ENCODE results near the gene MVP.
A peak's percentile ranks its signal among the peaks of the same experiment; 100 is the strongest.
"Not testable (repeated sequence)": the region's sequence is repeated elsewhere in the genome, so short reads cannot be mapped to it uniquely, and the experiment has no call there.

The MVP gene

DNA sequence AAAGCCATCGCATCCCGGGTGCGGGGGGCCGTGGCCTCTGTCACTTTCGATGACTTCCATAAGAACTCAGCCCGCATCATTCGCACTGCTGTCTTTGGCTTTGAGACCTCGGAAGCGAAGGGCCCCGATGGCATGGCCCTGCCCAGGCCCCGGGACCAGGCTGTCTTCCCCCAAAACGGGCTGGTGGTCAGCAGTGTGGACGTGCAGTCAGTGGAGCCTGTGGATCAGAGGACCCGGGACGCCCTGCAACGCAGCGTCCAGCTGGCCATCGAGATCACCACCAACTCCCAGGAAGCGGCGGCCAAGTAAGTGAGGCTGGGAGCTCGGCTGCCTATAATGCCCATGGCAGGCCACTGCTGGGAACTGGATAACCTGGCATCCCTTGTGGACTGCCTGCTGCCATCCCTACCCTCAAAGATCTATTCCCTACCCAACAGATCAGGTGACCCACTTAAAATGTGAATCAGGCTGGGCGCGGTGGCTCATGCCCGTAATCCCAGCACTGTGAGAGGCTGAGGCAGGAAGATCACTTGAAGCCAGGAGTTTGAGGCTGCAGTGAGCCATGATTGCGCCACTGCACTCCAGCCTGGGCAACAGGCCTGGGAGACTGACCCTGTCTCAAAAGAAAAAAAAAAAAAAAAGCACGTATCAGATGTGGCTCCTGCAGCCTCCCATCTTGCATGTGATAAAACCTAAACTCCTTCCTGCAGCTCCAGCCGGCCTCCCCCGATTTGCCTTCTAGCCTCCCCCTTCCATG is 24.5 kb downstream of the MVP start:
- DNase-seq = no peak

DNA sequence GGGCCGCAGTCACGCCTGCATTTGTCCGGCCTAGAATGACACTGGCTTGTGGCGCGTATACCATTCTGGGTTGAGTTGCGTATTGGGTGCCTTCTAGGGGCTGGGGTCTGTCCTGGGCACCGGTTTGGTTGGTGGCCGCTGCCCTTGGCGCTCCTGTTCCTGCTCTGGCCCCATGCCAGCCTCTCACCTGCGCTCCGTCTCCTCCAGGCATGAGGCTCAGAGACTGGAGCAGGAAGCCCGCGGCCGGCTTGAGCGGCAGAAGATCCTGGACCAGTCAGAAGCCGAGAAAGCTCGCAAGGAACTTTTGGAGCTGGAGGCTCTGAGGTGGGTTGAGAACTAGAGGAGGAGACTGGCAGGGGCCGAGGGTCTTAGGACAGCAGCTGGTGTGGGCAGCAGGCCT is 25.4 kb downstream of the MVP start:
- DNase-seq = no peak

DNA sequence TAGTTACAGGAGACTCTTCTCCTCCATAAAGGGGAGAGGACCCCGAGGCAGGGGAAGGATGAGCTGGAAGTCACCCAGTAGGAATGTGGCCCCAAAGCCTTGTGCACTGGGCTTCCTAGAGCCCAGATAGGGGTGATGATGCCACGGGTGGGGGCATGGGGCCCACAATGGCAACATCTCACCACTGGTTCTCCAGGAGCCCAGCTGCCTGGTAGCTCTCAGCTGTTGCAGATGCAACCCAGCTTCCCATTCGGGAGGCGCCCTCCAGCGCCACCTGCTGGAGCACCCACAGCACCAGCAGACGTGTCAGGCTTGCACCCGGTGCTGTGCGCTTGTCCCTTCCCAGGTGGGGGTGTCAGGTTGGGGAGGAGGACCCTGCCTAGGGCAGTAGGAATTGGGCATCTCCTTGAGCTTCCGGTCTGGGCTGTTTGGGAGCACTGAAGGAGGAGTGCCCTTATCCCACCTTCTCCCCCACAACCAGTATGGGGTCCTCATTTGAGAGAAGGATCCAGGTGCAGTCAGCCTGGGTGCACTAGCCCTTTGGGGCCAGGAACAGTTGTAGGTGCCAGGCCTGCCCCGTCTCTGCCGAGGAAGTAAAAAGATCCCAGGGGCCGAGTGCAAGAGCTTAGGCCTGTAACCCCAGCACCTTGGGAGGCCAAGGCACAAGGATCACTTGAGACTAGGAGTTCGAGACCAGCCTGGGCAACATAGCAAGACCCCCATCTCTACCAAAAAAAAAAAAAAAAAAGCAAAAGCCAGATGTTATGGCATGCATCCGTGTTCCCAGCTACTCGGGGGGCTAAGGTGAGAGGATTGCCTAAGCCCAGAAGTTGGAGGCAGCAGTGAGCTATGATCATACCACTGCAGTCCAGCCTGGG is 28.4 kb downstream of the MVP start:
- DNase-seq = peak; percentile 67 to 72

DNA sequence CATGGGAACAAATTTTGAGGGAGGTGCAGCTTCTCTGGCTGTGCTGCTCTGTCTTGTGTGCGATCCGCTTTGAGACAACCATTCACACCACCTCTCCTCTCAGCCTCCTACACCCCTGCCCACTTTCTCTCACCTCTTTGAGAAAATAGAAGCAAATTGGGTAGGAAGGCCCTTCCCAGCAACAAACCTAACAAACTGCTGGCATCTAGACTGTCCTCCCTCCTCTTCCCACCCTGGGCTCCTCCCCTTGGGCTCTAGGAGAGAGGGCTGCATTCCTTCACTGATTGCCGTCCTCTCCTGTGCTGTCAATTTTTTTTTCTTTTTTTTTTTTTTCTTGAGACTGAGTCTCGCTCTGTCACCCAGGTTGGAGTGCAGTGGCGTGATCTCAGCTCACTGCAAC is 29.2 kb downstream of the MVP start:
- DNase-seq = no peak

DNA sequence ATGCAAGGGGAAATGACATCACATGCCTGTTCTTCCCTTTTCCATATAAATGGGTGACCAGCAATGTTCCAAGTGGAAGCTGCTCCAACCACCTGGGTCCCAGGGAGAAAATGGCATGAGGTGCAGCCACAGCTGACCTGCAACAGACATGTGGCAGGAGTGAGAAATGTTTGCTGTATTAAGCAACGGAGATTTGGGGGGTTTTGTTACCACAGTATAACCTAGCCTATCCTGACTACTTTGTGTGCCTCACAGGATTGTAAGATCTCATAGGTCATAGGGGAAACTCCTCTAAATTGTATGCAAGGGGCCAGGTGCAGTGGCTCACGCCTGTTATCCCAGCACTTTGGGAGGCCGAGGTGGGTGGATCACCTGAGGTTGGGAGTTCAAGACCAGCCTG is 30.7 kb downstream of the MVP start:
- DNase-seq = no peak

DNA sequence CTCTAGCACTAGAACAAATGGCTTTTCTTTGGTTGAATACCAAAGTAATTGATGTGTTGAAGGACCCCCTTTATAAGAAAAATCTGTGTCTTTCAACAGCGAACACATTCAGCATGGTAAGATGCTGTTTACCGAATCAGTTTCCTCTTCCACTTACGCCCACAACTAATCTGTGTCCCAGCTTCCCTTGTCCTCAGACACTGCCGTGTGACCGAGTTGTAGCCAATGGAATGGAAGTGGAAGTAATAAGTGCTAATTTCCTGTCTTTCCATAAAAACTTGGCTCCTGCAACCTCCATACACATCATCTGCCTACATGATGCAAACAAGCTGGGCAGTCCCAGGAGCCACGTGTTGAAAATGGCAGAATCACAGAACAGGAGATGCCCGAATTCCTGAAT is 32.4 kb downstream of the MVP start:
- no peak for DNase-seq

DNA sequence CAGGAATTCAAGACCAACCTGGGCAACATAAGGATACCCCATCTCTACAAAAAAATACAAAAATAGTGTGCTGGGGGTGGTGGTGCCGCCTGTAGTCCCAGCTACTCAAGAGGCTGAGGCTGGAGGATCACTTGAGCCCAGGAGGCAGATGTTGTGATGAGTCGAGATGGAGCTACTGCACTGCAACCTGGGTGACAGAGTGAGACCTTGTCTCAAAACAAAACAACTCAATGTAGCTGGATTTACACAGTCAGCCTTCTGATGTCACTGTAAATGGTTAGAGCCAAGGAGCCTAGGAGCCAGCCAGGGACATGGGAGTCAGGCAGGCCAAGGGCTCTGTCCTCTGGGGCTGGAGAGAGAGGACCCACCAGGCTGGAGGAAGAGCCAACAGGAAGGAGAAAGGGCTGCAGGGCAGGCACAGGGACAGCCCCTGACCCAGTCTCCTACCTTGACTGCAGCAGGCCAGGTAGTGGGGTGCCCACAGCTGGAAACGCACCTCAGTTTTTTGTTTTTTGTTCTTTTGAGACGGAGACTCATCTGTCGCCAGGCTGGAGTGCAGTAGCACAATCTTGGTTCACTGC is 34.3 kb downstream of the MVP start:
- no peak for DNase-seq

DNA sequence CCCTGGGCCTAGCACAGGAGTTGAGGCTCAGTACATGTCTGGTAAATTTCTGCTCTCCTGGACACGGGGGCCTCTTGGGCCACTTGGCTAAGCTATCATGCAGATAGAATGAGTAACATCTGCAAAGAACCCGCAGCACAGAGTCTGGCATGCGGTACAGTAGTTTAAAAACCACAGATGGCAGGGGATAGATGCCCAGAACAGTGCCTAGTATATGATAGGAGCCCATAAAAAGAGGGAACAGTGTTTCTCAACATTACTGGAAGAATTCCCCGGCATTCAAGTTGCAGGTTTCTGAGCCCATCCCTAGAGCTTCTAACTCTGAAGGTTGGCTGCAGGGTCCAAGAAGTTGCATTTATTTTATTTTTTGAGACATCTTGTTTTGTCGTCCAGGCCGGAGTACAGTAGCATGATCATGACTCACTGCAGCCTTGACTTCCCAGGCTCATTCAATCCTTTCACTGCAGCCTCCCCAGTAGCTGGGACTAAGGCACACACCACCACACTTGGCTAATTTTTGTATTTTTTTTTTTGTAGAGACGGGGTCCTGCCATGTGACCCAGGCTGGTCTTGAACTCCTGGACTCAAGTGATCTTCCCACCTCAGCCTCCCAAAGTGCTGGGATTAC is 37.0 kb downstream of the MVP start:
- no peak for DNase-seq

DNA sequence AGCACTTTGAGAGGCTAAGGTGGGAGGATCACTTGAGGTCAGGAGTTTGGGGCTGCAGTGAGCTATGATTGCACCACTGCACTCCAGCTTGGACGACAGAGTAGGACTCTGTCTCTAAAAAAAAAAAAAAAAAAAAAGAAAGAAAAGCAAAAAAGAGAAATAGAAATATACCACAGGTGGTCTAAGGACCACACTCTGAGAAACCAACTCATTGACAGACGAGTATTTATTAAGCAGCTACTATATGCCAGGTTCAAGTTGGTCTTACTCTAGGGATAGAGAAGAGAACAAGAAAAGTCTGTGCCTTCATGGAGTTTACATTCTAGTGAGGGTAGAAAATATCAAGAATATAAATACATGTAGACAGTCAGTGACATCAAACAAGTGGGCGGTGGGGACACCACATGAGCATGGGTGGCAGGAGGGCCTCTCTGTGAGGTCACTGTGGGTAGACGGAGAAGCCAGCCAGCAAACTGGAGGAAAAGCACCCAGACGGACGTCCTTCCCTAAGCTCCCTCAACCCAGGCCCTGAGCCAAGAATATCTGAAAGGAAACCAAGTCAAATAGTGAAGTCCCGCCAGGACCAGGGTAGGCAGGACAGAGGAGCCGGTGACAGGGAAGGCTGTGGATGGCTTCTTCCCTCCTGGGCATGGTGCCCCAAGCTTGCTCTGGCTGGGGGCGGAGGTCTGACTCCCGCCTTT is 38.0 kb downstream of the MVP start:
- no peak for DNase-seq

DNA sequence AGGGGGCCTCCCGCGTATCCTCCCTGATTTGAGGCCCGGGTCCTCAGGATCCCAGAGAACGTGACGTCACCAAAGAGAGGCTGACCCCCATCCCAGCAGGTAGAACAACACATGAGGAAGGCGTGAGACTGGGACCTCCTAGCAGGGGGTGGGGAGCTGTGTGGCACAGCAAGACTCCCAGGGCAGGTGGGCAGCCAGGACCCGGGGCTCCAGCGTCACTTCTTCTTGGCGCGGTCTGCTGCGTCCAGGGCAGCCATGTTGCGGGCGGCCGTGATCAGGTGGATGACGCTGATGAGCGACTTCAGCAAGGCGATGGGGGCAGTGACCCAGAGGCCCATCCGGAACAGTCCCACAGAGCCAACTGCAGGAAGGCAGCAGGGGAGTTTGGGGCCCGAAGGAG is 38.7 kb downstream of the MVP start:
- DNase-seq = no peak

DNA sequence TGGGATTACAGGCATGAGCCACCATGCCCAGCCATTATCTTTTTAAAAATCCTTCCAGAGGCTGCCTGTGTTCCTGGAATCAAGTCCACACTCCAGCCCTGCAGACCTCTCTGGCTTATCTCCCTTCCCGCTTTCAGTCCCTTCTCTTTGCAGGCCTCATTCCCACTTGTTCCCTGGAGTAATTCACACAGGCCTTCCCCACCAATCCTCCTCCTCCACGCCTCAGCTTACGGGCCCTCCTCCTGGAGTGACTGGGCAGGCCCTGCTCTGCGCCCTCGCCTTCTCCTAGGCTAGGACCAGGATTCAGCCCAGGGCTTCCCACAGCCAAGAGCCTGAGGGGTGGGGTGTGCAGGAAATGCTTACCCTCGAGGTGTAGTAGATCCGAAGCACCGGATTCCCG is 40.0 kb downstream of the MVP start:
- no peak for DNase-seq

DNA sequence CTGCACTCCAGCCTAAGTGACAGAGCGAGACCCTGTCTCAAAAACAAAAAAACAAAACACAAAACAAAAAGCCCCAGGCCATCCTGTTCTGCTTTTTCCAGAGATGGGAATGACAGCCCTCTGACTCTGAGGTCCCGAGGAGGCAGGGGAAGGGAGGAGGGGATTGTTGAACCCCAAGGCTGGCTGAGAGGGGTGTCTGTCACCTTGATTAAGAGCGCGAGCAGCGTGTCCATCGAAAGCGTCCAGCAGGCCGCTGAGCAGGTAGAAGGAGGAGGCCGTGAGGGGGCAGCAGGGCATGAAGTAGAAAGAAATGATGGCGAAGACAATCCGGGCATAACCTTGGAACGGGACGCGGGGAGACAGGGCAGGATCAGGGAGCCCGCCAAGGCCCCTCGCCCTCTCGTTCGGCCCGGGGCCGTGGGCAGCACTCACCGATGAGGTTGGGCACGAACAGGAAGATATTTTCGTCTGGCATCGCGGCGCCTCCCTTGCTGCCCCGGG is 42.2 kb downstream of the MVP start:
- DNase-seq = no peak

DNA sequence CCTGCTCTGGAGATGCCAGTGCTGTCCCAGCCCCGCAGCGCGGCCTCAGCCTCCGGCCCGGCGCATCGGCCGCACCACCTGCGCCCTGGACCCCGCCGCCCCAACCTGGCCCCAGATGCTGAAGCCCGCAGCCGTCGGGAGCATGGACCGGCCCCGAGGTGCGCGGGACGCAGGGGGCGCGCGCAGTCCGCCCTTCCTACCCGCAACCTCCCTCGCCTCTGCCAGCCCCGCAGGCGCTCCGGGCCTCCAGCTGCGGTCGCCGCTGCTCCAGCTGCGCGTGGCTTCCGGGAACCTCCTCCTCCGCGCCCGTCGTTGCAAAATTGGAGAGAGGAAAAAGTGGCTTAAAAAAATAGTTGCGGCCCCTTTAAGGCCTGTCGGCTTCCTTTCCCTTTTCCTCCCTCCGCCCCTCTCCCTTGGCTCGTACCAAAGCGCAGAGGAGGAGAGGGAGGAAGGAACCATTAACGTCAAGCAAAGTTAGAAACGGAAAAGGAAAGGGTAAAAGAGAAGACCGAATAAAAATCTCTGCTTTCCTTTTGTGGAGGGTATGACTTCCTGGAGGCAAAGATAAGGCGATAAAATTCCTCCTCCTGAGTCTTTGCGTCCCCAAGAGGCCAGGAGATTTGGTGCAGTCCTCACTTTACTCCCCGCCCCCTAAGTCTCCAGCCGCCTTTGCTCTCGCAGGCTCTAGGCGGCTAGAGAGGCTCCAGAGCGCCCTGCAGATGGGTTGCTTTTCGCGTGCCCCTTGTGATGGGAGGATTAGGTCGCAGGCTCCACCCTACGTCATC is 42.8 kb downstream of the MVP start, which contains the start of gene CDIPT:
Gene CDIPT, minus strand, starts transcription at position 343 of the 785 bp plus-strand sequence. CDS start 369 bp downstream, outside the sequence.
- peak; percentile 97 to 98 for DNase-seq

DNA sequence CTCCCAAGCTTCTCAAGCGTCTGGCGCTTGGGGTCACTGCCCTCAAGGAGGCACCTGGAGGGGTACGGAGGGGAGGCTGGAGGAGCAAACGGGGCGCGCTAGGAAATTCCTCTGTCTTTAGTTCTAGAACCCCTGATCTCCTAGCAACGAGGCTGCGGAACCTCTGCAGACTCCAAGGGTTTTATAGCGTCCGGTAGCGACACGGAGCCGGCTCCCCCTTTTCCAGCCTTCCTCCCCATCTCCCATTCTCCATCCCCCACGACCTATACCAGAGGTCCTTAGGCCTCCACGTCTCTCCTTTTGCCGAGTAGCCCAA is 43.4 kb downstream of the MVP start:
- DNase-seq = no peak

DNA sequence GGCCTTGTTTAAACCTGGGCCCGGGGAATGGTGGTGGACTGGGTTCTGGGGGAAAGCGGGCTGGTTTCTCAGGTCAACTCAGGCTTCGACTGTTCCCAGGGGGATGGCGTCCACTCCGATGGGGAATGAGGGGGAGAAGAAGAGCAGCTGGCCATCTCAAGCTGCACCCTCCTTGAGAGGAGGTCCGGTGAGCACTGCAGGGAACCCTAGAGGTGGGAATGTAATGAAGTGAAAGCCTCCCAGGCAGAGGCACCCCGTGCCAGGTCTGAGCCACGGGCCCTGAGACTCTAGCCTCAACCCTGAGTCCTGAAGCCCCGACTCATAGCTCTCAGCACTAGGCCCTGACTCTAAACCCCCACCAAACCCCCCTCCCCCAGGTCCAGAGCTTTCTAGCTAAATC is 43.9 kb downstream of the MVP start:
- no peak for DNase-seq

DNA sequence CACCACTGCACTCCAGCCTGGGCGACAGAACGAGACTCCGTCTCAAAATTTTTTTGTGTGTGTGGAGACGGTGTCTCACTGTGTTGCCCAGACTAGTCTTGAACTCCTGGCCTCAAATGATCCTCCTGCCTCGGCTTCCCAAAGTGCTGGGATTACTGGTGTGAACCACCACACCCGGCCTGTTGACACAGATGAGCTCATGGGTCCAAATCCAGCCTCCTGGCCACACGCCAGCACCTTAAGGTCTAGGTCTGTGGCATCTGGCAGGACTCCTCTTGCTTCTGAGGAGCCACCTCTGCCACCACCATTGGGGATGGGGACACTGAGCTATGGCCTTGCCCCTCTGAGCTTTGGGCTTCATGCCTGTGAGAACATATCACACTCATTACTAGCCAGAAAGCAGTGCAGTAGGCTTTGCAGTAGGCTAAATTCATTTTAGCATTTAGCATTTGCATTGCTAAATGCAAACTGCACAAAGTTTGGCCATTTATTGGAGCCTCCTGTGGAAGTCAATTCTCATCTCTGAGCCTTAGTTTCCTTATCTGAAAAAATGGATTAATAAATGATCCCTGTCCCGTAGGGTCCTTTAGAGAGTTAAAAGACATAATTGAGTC is 48.2 kb downstream of the MVP start:
- DNase-seq = no peak

DNA sequence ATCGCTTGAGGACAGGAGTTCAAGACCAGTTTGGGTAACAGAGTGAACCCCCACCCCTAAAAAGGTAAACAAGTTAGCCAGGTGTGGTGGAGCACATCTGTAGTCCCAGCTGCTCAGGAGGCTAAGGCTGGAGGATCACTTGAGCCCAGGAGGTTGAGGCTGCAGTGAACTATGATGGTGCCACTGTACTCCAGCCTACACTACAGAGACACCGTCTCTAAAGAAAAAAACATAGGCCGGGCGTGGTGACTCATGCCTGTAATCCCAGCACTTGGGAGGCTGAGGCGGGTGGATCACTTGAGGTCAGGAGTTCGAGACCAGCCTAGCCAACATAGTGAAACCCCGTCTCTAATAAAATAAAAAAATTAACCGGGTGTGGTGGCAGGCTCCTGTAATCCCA is 48.8 kb downstream of the MVP start:
- DNase-seq = not testable (repeated sequence)

DNA sequence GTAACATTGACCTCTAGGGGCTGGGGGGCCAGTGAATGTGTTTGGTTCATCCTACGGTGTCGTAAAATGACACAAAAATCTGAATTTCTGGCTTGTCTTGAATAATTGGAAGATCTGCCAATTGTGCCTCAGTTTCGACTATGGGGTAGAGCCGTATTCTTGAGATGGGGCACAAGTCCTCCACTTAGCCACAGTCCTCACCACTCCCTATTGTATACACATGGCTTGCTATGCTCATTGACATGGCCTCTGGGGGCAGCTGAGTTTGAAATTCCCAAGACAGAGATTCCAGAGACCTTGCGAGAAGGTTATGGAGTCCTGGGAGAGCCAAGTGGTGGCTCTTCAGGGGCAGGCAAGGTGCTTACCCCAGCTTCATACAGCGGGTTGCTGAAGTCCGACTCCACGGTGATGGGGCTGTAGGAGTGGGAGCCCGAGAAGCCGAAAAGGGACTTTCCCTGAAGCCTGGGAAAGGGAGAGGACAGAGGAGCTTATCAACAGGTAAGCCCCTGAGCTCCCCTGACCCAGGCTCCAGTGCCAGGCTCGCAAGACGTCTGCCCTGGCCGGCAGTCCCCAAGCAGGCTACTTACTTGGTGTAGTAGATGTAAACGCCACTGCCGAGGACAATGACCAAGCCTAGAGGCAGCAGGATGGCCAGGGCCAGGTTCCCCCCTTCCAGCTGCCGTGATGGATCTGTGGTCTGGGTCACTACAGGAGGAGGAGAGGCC is 51.7 kb downstream of the MVP start:
- DNase-seq = no peak

DNA sequence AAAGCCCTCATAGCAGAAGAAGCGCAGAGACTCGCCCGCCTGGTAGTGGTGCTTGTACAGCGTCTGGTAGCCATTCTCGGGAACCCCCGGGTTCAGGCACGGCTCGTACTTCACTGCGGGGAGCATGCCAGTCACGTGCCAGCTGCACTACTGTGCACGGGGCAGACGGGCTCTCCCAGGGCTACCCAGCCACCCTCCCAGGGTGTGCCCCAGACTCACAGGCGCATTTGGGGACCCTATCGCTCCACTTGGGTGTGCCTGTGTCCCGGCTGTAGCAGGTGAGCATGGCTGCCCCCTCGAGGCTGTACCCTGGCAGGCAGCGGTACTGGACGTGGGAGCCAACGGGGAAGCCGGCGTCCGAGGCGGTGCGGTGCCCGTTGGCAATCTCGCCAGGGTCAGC is 53.1 kb downstream of the MVP start:
- no peak for DNase-seq

DNA sequence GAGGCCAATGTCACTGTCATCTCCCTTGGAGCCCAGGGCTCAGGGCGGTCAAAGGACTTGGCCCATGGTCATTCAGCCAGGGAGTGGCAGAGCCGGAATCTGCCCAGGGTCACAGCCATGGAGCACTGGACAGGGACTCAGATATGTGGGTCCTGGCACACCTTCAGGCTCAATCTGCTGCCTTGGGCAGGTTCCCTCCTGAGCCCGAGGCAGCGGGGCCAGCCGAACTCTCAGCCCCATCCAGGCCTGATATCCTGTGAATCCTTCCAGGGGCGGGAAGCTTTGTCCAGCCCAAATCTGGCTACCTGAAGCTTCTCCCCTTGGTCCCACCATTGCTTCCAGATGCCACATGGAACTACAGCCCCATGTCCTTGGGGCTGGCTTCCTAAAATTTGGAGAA is 54.9 kb downstream of the MVP start:
- DNase-seq = no peak

DNA sequence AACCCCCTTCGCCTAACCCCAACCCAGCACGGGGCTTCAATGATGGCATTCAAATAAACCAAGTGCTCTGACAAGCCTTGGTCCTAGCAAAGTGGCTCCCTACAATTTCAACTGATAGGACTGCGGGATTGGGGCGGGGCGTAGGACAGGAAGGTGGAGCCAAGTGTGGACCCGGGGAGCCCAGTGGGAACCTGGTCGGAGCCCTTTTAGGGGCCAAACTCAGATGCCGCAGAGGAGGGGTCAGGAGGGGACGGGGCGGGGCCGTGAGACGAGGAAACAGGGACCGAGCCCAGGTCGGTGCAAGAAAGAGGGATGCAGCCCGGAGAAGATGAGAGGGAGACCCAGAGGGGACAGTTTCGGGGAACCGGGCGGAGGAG is 55.9 kb downstream of the MVP start:
- DNase-seq = no peak
